ENCODE measurements around the gene NUCB2.
"Not testable (repeated sequence)": the region's sequence is repeated elsewhere in the genome, so short reads cannot be mapped to it uniquely, and the experiment has no call there.

The NUCB2 gene

GRCh38 chr11:17259519-17259918, 17.0 kb upstream of the NUCB2 start:
- H3K27ac ChIP-seq = no peak overlapping the region
- no peak for TF ChIP-seq CTCF (conservative IDR thresholded peaks at IDR 0.05)

- no peak overlapping the region for H3K27ac ChIP-seq
- TF ChIP-seq CTCF (conservative IDR thresholded peaks at IDR 0.05) = no peak
Measured at GRCh38 chr11:17260020-17260419, 16.5 kb upstream of the NUCB2 start.

GRCh38 chr11:17263769-17264168, 12.8 kb upstream of the NUCB2 start:
- TF ChIP-seq CTCF (conservative IDR thresholded peaks at IDR 0.05) = no peak

GRCh38 chr11:17266781-17267180, 9.8 kb upstream of the NUCB2 start:
- TF ChIP-seq CTCF (conservative IDR thresholded peaks at IDR 0.05) = no peak
- no peak overlapping the region for H3K27ac ChIP-seq

More at GRCh38 chr11:17263769-17264168, 12.8 kb upstream of the NUCB2 start:
- no peak overlapping the region for H3K27ac ChIP-seq

- TF ChIP-seq CTCF (conservative IDR thresholded peaks at IDR 0.05) = no peak
- no peak overlapping the region for H3K27ac ChIP-seq
Measured at GRCh38 chr11:17267576-17267975, 9.0 kb upstream of the NUCB2 start.

GRCh38 chr11:17268500-17268899, 8.0 kb upstream of the NUCB2 start:
- not testable (repeated sequence) for H3K27ac ChIP-seq

- no peak overlapping the region for H3K27ac ChIP-seq
- no peak for TF ChIP-seq CTCF (conservative IDR thresholded peaks at IDR 0.05)
Measured at GRCh38 chr11:17268902-17269301, 7.6 kb upstream of the NUCB2 start.

- TF ChIP-seq CTCF (conservative IDR thresholded peaks at IDR 0.05) = no peak
- no peak overlapping the region for H3K27ac ChIP-seq
Measured at GRCh38 chr11:17272801-17273200, 3.7 kb upstream of the NUCB2 start.

All from VCaP (cell line).